NCI-H526 (cell line): Measurements from ENCODE around the gene ADARB2.
"Not testable (repeated sequence)": the region's sequence is repeated elsewhere in the genome, so short reads cannot be mapped to it uniquely, and the experiment has no call there.

Experiments
- DNase-seq, 2 experiments: peaks; one replicate each; lab custom pipeline; 2025; lab: John Stamatoyannopoulos, UW

Gene ADARB2

DNA sequence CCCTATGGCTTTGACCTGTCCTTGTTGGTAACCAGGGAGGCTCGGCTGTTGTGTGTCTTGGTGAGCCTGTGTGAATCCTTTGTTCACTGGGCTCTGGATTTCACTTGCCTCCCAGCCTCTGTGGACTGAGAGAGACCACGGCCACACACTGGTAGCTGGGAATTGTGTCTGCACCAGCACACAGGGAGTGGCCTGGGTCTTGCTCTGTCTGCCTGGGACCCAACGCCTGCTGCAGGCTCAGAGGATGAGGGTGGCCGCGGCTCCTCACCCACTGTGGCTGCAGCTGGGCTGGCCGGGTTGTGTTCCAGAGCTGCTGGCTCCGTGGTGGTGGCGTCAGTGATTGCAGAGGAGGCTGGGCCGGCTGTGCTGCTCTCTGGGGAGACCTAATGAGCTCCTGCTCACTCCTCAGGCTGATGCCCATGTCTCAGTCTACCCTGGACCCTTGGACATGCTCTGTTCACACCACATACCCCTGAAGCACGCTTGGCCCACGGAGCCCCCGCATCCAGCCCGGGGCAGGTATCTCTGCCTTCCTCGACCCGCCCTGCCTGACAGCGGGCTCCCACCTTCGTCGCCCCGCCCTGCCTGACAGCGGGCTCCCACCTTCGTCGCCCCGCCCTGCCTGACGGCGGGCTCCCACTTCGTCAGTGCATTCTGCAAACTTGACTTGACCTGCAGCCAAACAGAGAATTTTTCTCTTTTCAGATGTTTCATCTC is 328.5 kb downstream of the ADARB2 start:
- DNase-seq: no peak

DNA sequence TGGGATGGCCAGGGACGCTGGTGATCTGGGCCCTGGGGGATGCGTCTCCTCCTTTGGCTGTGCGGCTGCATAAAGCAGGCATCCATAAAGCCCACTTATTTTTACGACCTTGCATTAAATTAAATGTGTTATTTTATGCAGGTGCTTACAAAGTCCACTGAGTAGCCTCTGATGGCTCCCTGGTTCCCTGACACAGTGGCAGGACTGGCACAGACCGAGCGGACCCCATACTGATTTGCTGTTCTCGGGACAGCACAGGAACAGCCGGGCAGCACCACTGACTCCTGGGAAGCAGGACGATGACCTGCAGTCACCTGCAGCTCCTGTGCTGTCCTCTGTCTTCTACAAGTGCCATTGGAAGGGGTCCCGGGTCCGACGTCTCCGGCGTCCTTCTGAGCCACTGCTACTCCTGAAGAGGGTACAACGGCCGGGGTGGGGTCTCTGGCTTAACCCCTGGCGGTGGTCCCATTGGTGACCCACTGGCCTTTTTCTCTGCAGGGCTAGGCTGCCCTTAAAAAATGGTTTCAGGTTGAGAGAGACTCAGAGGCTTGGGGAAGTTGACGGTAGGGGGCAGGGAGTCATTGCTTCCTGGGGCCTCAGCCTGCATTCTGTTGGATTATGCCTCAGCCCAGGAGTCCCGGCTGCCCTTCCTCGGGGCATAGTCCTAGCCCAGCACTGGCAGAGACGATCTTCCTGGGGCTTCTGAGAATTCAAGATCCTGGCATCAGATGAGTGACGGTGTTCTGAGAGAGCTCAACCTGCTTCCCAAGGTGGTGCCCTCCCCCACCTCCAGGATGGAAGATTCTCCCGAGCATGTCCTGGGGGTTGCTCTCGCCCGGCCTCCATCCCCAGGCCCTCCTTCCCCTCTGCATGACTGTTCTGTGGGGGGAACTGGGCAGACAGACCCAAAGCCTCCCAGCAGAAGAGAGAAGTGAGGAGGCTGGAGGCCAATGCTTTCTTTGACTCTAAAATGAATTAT is 330.1 kb downstream of the ADARB2 start:
- no peak for DNase-seq

- DNase-seq: no peak
Measured at GRCh38 chr10:1406132-1406966, 331.0 kb downstream of the ADARB2 start.

- DNase-seq: no peak
Measured at GRCh38 chr10:1404323-1405260, 332.7 kb downstream of the ADARB2 start.

DNA sequence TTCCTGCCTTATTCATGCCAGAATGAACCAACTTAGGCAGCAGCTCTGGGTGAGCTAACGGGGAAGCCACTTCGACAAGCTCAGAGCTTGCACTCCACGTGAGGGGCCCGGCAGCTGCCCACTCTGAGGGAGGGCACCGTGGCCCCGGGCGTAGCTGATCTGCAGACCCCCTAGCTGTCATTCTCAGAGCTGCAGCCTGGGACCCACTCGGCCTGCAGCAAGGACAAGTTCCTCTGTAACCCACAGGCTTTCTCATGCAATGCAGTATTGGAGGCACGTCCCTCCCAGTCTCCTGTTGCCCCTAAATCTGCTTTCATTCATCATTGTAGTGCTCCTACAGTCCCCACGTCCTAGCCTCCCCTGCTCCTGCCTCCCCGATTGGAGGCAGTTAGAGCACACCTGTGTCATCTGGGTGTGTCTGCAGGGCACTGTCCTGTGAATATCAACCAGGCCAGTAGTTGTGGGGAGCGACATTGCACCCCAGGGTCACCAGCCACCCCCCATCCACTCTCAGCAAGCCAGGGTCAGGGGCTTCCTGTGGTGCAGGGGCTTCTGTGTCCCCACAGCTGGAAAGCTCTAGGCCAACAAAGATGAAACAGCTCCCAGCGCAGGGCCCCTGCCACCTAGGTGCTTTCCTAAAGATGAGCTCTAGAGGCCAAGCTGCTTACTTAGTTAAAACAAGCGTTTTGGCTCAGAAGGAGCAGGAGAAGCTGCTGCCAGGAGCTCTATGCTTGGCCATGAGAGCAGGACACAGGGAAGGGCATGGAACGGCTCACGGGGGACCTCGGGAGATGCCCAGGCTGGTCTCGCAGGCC is 333.6 kb downstream of the ADARB2 start:
- no peak for DNase-seq

DNA sequence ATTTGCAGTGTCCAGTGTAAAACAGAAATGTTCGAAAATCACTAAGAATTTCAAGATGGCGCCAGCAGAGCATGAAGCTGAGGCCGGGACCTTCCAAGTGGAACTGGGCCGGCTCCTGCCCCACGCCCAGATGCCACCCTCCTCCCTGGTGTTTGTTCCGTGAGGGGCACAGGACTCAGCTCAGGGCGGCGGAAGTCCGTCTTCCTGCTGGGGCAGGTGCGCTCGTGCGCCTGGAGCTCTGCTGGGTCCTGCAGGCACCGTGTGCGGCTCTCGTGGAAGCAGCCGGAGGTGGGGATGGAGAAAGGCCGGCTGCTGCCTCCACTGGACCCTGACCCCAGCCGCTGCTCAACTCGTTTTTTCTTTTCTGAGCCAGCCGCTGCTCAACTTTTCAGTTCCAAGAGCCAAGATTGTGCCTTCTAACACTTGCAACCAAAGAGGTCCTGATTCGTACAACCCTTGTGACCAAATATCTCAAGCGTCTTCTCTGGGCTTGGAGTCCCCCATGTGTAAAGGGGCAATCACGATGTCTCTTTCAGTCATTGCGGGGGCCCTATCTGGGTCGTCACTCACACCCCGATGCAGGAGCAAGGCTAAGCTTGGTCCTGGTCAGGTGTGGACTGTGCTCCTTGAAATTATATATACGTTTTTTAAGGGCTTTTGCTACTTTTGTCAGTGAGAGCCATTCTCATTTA is 334.4 kb downstream of the ADARB2 start:
- DNase-seq: no peak

GRCh38 chr10:1402016-1402770 is 335.1 kb downstream of the ADARB2 start:
- no peak for DNase-seq

- DNase-seq: no peak
Measured at GRCh38 chr10:1401071-1401965, 336.0 kb downstream of the ADARB2 start.

GRCh38 chr10:1400101-1401070 is 336.9 kb downstream of the ADARB2 start:
- no peak for DNase-seq

- DNase-seq: no peak
Measured at GRCh38 chr10:1399431-1400100, 337.8 kb downstream of the ADARB2 start.

GRCh38 chr10:1398626-1399410 is 338.5 kb downstream of the ADARB2 start:
- no peak for DNase-seq

GRCh38 chr10:1398116-1398515 is 339.2 kb downstream of the ADARB2 start:
- DNase-seq: not testable (repeated sequence)

DNA sequence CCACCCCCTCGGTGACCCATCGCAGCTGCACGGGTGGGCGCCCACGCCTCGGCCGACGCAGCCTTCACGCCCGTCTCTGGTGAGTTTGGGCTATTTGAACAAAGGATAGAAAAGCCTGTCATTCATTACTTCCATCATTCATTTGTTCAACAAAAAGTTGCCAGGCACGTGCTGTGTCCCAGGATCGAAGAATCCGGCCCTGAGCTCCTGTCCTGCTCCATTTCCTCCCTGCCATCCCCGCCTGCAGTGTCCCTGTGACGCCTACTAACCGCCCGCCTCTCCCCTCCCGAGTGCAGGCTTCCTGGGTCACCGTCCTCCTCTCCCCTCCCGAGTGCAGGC is 341.1 kb downstream of the ADARB2 start:
- DNase-seq: no peak

DNA sequence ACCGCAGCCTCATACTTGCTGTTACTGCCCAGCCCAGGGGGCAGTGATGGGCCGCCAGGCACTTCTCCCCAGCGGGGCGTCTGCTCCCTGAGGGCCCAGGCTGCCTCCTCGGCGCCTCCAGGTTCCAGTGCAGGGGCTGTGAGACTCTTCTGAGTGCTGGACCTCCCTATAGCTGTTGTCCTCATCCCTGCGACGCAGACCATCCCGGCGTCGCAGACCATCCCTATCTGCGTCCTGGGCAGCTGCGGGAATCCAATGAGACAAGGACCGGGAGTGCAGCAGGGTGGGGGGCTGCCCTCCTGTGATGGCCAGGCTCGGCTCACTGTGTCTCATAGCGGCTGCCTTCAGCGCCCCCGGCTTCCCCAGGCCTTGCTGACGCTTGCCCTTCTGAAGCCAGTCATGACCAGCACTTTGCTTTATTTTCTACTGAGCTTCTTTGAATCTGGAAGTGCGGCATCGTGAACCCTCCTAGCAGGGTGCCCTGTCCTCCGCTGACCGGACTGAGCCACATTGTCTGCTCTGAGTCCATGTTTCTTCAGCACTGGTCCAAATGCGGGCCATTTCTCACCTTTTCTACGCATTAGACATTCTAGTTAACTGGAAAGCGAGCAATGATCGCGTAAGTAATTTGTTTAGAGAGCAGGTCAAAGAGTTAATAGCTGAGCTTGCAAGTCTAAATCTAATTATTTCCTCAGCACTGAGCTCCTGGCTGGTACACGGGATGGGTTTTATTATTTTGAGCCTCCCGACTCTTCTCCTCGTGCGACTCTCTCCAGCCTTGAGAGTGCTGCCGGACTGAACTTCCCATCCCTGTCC is 341.6 kb downstream of the ADARB2 start:
- no peak for DNase-seq
